Measurements from ENCODE around the gene ZNF609.

DNA sequence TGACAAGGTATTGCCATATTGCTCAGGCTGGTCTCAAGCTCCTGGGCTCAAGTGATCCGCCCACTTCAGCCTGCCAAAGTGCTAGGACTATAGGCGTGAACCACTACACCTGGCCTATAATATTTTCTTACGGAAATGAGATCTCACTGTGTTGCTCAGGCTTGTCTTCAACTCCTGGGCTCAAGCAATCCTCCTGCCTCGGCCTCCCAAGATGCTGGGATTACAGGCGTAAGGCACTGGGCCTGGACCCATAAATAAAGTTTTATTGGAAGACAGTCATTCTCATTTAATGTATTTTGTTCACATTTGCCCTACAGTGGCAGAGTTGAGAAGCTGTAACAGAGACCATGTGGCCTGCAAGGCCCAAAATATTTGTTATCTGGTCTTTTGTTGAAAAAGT, 173.0 kb downstream of the ZNF609 start:
- TF ChIP-seq CTCF (IDR thresholded peaks at IDR 0.05) (no peak), POLR2AphosphoS5 (IDR thresholded peaks at IDR 0.05) (no peak), POLR2A (IDR thresholded peaks at IDR 0.05) (no peak)

Data from sigmoid colon (tissue), 4 donors.